MM.1S (cell line): Measurements from ENCODE around the gene FGF14.

ENCODE experiments used
- CTCF ChIP-seq: fragments of 300-600 bp; sonication (generic); IDR thresholded peaks from 2 replicates; pipeline ENCODE4 v1.5.1; 2016; ENCODE audit warnings: antibody characterized with exemption, low read length, mixed read lengths
- EZH2phosphoT487 ChIP-seq: fragments of 300-600 bp; sonication (generic); IDR thresholded peaks from 2 replicates; pipeline ENCODE4 v1.6.1; 2018; ENCODE audit warnings: antibody characterized with exemption, low read length

GRCh38 chr13:102117175-102117831 is 284.5 kb downstream of the FGF14 start:
- TF ChIP-seq CTCF (no peak), EZH2phosphoT487 (no peak)
